ENCODE results near the gene LRRC46.
A peak's percentile ranks its signal among the peaks of the same experiment; 100 is the strongest.

Gene LRRC46

GRCh38 chr17:47853616-47854015 lies 22.1 kb downstream of the LRRC46 start:
- DNase-seq, result no peak

GRCh38 chr17:47855737-47856136 lies 24.3 kb downstream of the LRRC46 start:
- DNase-seq, result no peak

- no peak for DNase-seq
These were observed 25.4 kb downstream of the LRRC46 start for GRCh38 chr17:47856830-47857229.

GRCh38 chr17:47857551-47858455 lies 26.3 kb downstream of the LRRC46 start:
- DNase-seq, result no peak

- DNase-seq, result no peak
These were observed 28.9 kb downstream of the LRRC46 start for GRCh38 chr17:47860386-47860785.

GRCh38 chr17:47862621-47863440 lies 31.4 kb downstream of the LRRC46 start:
- peak; percentile 47 for DNase-seq

- DNase-seq, result no peak
These were observed 33.3 kb downstream of the LRRC46 start for GRCh38 chr17:47864791-47865216.

- no peak for DNase-seq
These were observed 35.5 kb downstream of the LRRC46 start for GRCh38 chr17:47866941-47867340.

GRCh38 chr17:47867813-47868533 lies 36.5 kb downstream of the LRRC46 start:
- no peak for DNase-seq

GRCh38 chr17:47869114-47869513 lies 37.6 kb downstream of the LRRC46 start:
- DNase-seq, result no peak

- DNase-seq, result no peak
These were observed 38.6 kb downstream of the LRRC46 start for GRCh38 chr17:47870056-47870455.

- DNase-seq, result no peak
These were observed 39.6 kb downstream of the LRRC46 start for GRCh38 chr17:47871048-47871447.

GRCh38 chr17:47872019-47872650 lies 40.7 kb downstream of the LRRC46 start:
- DNase-seq, result no peak

GRCh38 chr17:47872651-47873161 lies 41.2 kb downstream of the LRRC46 start:
- DNase-seq, result no peak

GRCh38 chr17:47873200-47874090 lies 42.0 kb downstream of the LRRC46 start:
- no peak for DNase-seq

- peak; percentile 21 for DNase-seq
These were observed 43.8 kb downstream of the LRRC46 start for GRCh38 chr17:47875011-47875985.

GRCh38 chr17:47877368-47878034 lies 46.0 kb downstream of the LRRC46 start:
- DNase-seq, result no peak

GRCh38 chr17:47878203-47879027 lies 46.9 kb downstream of the LRRC46 start:
- no peak for DNase-seq

Data from T1000 (cell line).